Colonic mucosa (tissue), 4 donors: ENCODE results near the gene PROM2. TPM values are rescaled to one million over a fixed set of nuclear protein-coding genes. Genes with fewer than 3 reads are reported as not detected.

ENCODE experiments used
- DNase-seq: peaks from one replicate; pipeline ENCODE4 v3.0.0-alpha.2; 2020
- H3K27ac ChIP-seq: fragments of 200-600 bp; one replicate; pipeline ENCODE4 v1.8.0; 2021
- H3K27me3 ChIP-seq: fragments of 200-600 bp; one replicate; pipeline ENCODE4 v1.8.0; 2021
- H3K36me3 ChIP-seq: fragments of 200-600 bp; one replicate; pipeline ENCODE4 v1.8.0; 2021
- H3K4me1 ChIP-seq: fragments of 200-600 bp; one replicate; pipeline ENCODE4 v1.8.0; 2021; ENCODE audit warnings: mild to moderate bottlenecking
- H3K4me3 ChIP-seq: fragments of 200-600 bp; one replicate; pipeline ENCODE4 v1.8.0; 2021
- H3K9ac ChIP-seq, 2 donors: one replicate each; pipeline ENCODE4 v1.7.0; 2013; ENCODE audit warnings: control low read depth in 2 of 2, low read depth in 2 of 2, low read length in 2 of 2
- H3K9me3 ChIP-seq: fragments of 200-600 bp; one replicate; pipeline ENCODE4 v1.8.0; 2021
- intact Hi-C: fragments of 100-400 bp; cut with DNase I; formaldehyde crosslinking; loops from one replicate; pipeline ENCODE4 v1.14.1; 2022
- total RNA-seq, 2 donors: library from RNA; stranded (reverse); fragmentation: NEBNext Ultra II Directional in 1 of 2; extraction: Animal tissue kit (Norgen Biotek cat#: 25700) in 1 of 2; gene quantifications; one replicate each; pipeline ENCODE4 v1.2.1, GENCODE V29; 2021
- TF ChIP-seq, protein P1 (sequence below): fragments of 200-600 bp; IDR thresholded peaks from one replicate; pipeline ENCODE4 v1.8.0; 2022; ENCODE audit warnings: antibody characterized with exemption, mild to moderate bottlenecking
- donor health status: healthy.
- donor health status: DM: no; HTN: no; CAD: no.
- donor health status: DM: no; HTN: no; CAD: no.

PROM2 gene
- total RNA-seq, 2 donors from 2014 or later = 27.4 to 63.4 TPM

DNA sequence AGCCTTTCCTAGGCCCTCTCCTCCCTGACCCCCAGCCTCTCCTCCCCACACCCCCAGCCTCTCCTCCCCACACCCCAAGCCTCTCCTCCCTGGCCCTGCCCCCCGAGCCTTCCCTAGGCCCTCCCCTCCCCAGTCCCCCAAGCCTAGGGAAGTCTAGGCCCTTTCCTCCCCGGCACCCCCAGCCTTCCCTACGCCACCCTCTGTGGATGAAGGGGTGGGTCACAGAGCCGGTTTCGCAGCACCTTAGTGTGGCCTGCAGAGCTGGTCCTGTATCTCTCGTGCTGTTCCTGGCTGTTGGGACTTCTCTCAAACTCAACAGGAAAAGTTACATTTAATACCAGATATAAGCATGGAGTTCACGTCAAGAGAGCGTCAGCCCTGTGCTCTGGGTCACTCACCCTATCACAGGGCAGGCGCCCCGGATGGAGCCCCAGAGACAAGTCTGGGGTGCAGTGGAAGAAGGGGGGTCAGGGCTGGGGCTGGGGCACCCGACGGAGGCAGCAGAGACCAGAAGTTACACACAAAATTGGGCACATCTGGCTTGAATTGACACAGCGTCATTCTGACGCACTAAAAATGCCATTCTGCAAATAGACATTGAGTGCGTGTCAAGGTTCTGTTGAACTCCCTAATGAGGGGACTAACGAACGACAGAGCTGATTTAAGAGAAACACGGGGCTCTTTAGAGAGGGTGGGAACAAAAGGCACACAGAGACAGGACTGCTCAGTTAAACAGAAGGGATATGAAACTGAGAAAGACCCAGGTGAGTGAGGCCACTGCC is 46.9 kb downstream of the PROM2 start:
- intact Hi-C loops = no loop called here
- Histone ChIP-seq H3K4me1 (no peaks in the 10 kb centered on the region), H3K36me3 (no peaks in the 10 kb centered on the region), H3K27ac (no peak overlapping the region), H3K9me3 (no peaks in the 10 kb centered on the region), H3K4me3 (no peak overlapping the region), H3K9ac (no peak overlapping the region), H3K27me3 (no peaks in the 10 kb centered on the region)
- TF ChIP-seq, protein P1, sequence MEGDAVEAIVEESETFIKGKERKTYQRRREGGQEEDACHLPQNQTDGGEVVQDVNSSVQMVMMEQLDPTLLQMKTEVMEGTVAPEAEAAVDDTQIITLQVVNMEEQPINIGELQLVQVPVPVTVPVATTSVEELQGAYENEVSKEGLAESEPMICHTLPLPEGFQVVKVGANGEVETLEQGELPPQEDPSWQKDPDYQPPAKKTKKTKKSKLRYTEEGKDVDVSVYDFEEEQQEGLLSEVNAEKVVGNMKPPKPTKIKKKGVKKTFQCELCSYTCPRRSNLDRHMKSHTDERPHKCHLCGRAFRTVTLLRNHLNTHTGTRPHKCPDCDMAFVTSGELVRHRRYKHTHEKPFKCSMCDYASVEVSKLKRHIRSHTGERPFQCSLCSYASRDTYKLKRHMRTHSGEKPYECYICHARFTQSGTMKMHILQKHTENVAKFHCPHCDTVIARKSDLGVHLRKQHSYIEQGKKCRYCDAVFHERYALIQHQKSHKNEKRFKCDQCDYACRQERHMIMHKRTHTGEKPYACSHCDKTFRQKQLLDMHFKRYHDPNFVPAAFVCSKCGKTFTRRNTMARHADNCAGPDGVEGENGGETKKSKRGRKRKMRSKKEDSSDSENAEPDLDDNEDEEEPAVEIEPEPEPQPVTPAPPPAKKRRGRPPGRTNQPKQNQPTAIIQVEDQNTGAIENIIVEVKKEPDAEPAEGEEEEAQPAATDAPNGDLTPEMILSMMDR = no peak
- no peak for DNase-seq

DNA sequence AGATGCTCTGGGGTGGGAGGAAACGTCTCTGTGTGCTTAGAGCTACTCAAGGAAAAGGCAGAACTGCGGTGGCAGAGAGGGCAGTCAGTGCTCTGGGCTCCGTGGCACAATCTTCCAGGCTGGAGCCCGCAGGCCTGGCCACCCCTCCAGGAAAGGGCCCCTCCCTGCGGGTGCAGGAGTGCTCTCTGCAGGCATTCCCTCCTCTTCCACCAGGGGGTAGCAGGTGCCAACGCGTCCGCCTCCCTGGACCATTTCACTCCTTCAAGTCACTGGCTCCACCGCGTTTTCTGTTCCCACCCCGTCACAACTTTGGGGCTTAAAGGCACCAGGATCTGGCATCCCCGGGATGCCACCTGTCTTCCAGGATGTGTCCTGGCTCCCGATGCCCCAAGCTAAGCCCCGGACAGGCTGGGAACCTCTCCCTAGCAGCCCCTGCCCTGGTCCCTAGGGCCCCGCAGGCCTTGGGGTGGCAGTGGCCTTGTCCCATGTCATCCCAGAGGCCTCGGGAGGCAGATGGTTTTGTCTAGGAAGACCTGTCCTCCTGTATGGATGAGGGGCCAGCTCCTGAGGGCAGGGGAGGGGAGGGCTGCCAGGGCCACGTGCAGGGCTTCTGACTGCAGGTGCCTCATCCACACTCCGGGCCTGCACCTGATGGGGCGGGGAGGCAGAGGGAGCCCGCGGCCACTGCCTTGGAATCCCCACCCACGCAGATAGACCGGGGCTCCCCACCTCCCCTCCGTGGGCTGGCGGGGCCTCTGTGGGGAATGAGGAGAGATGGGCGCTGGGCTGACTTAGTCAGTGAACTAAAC is 49.3 kb downstream of the PROM2 start:
- no peaks in the 10 kb centered on the region for H3K9me3 ChIP-seq
- no peaks in the 10 kb centered on the region for H3K27me3 ChIP-seq
- peak; percentile 43 for DNase-seq
- TF ChIP-seq, protein P1 = peak; percentile 60
- no peak overlapping the region for H3K27ac ChIP-seq
- intact Hi-C loops = no loop called here
- H3K9ac ChIP-seq = no peak overlapping the region
- no peaks in the 10 kb centered on the region for H3K36me3 ChIP-seq
- no peaks in the 10 kb centered on the region for H3K4me1 ChIP-seq
- no peak overlapping the region for H3K4me3 ChIP-seq

DNA sequence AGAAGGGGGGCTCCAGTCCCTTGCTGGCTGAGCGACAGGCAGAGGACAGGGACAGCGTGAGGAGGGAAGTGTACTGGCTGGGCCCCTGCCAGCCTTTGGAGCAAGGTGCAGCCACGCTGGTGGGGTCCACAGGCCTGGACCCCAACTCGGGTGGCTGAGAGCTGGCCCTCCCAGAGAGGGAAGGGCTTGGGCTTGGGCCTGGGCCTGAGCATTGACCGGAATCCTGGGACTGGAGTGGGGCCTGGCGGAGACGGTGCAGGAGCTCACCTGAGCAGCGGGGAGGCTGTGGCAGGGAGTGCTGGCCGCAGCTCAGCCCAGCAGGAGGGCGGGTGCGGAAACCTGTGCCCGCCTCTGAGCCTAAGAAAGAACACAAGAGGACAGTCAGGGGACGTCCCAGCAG is 50.8 kb downstream of the PROM2 start:
- no peak for DNase-seq
- no peak overlapping the region for H3K27ac ChIP-seq
- TF ChIP-seq, protein P1 = no peak
- no peaks in the 10 kb centered on the region for H3K4me1 ChIP-seq
- intact Hi-C loops = no loop called here
- no peaks in the 10 kb centered on the region for H3K27me3 ChIP-seq
- H3K4me3 ChIP-seq = no peak overlapping the region
- H3K36me3 ChIP-seq = no peaks in the 10 kb centered on the region
- H3K9me3 ChIP-seq = no peaks in the 10 kb centered on the region
- no peak overlapping the region for H3K9ac ChIP-seq

DNA sequence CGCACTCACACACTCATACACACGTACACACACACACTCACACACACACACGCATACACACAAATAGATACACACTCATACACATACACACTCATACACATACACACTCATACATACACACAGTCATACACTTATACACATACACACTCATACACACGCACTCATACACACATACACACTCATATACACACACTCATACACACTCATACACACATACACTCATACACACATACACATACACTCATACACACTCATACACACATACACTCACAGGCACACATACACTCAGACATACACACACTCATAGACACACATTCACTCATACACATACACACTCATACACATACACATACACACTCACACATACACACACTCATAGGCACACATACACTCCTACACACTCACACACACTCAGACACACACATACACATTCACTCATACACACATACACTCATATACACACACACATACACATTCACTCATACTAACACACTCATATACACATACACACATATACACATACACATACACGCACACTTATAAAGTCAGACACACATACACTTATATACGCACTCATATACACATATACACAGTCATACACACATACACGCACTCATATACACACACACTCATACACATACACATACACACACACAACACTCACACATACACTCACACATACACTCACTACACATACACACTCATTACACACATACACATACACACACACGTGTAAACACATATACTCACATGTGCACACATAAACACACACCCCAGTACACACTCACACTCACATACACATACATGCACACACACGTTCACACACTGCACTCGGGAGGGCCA is 51.6 kb downstream of the PROM2 start:
- no peaks in the 10 kb centered on the region for H3K27me3 ChIP-seq
- no peak for DNase-seq
- H3K36me3 ChIP-seq = no peaks in the 10 kb centered on the region
- H3K27ac ChIP-seq = no peak overlapping the region
- H3K9me3 ChIP-seq = no peaks in the 10 kb centered on the region
- H3K4me3 ChIP-seq = no peak overlapping the region
- H3K9ac ChIP-seq = no peak overlapping the region
- intact Hi-C loops = no loop called here
- H3K4me1 ChIP-seq = no peaks in the 10 kb centered on the region
- TF ChIP-seq, protein P1 = no peak

DNA sequence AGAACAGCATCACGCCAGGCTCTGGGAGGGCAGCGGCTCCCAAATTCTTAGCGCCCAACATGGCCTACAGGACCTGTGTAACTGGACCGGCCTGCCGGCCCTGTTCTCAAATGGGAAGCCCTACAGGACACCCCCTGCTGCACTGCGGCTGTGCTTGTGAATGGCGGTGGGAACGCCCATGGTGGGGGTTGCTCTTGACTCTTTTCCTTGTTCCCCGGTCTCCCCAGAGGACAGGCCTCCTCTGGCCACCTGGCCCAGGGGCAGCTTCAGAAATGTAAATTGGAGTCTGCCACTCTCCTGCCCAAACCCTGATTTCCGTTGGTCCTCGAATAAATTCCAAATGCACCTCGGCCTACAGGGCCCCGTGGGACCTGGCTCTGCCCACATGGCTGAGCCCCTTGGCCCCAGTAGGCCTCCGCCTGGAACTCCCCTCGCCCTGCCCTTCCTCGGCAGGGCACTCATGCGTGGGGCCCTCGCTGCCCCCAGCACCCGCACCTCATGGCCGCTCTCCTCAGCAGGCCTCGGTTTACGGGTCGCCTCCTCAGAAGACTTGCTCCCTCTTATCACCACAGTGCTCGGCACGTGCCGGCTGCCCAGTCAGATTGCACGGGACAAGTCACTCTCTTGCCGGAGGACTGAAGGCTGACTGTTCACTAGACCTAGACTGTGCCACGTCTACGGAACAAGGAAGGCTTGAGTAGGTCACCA is 52.3 kb downstream of the PROM2 start:
- Histone ChIP-seq H3K27me3 (no peaks in the 10 kb centered on the region), H3K27ac (no peak overlapping the region), H3K4me1 (no peaks in the 10 kb centered on the region), H3K4me3 (no peak overlapping the region), H3K9ac (no peak overlapping the region), H3K36me3 (no peaks in the 10 kb centered on the region), H3K9me3 (no peaks in the 10 kb centered on the region)
- intact Hi-C loops = no loop called here
- TF ChIP-seq, protein P1 = no peak
- DNase-seq = no peak
